Activated CD4-positive, alpha-beta T cell treated with anti-CD3 and anti-CD28 coated beads, Interleukin-2, amount 50 U/mL, for 4 hours (primary cell): ENCODE results near the gene TAOK3.

ENCODE experiments used
- DNase-seq, 2 experiments: peaks; one replicate each; pipeline ENCODE4 v3.0.0-alpha.2; 2020

TAOK3 gene

GRCh38 chr12:118126119-118126757 lies 246.5 kb downstream of the TAOK3 start:
- DNase-seq = no peak

- no peak for DNase-seq
Measured at GRCh38 chr12:118125743-118126118, 247.0 kb downstream of the TAOK3 start.

GRCh38 chr12:118124333-118124874 lies 248.3 kb downstream of the TAOK3 start:
- DNase-seq = no peak

- DNase-seq = no peak
Measured at GRCh38 chr12:118122264-118122663, 250.4 kb downstream of the TAOK3 start.

GRCh38 chr12:118120579-118121363 lies 251.9 kb downstream of the TAOK3 start:
- DNase-seq = peak; percentile 41 to 50

- DNase-seq = no peak
Measured at GRCh38 chr12:118119449-118119879, 253.2 kb downstream of the TAOK3 start.

- DNase-seq = no peak
Measured at GRCh38 chr12:118109088-118109487, 263.6 kb downstream of the TAOK3 start.

- no peak for DNase-seq
Measured at GRCh38 chr12:118107694-118108093, 265.0 kb downstream of the TAOK3 start.

GRCh38 chr12:118107011-118107410 lies 265.7 kb downstream of the TAOK3 start:
- DNase-seq = no peak

GRCh38 chr12:118103601-118104382 lies 268.9 kb downstream of the TAOK3 start, which contains the start of gene VSIG10:
Gene VSIG10 (minus strand): TSS chr12:118104011. CDS start chr12:118103671, 340 bp downstream.
- no peak for DNase-seq

- DNase-seq = no peak
Measured at GRCh38 chr12:118103201-118103600, 269.5 kb downstream of the TAOK3 start.

GRCh38 chr12:118102609-118103008 lies 270.1 kb downstream of the TAOK3 start:
- no peak for DNase-seq

- DNase-seq = no peak
Measured at GRCh38 chr12:118102070-118102469, 270.6 kb downstream of the TAOK3 start.

GRCh38 chr12:118101051-118101450 lies 271.7 kb downstream of the TAOK3 start:
- DNase-seq = no peak
